ENCODE measurements around the gene PLCB4. TPM values are rescaled to one million over a fixed set of nuclear protein-coding genes. Genes with fewer than 3 reads are reported as not detected.

The PLCB4 gene
- total and polyA plus RNA-seq, 4 experiments from 2014 or later: not detected

DNA sequence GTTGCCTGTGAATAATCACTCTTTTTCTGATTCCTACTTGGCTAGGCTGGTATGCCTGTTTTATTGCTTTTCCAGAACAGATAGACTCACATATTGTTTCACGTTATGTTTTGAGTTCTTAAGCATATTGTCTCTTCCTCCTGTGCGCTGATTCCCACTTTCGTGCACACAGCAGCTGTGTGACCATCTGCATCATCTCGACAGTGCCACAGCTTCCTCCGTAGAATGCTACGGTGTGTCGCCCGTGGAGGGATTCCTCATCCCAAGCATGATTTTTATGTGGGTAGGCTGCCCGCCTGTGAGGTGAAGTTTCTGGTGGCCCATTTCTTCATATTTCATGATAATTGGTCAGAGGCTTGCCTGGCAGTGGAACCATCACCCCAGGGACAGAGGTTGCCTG is 31.8 kb downstream of the PLCB4 start:
- no peak overlapping the region for H3K4me3 Mint-ChIP-seq
- Histone ChIP-seq H3K4me3 (ENCODE audit: low read length in 2 of 2) (no peak overlapping the region), H3K27me3 (ENCODE audit: insufficient read depth, low read length) (no peaks in the 10 kb centered on the region), H3K9me3 (ENCODE audit: control insufficient read depth in 1 of 2, low read length in 2 of 2) (no peaks in the 10 kb centered on the region), H3K27ac (ENCODE audit: low read depth, low read length) (no peak overlapping the region), H3K4me1 (ENCODE audit: insufficient read depth, low read length) (no peaks in the 10 kb centered on the region), H3K36me3 (ENCODE audit: insufficient read depth, low read length) (no peaks in the 10 kb centered on the region)
- ChIA-PET CTCF (ENCODE audit: partially characterized antibody) (interaction anchor here (0.9 kb wide), 1 partner anchor 14 kb away, joined by 3 read pairs; no protein-coding TSS in a partner anchor), POLR2A (ENCODE audit: partially characterized antibody) (no interaction called here)
- DNase-seq: no peak
- no peak overlapping the region for H3K27ac Mint-ChIP-seq
- H3K36me3 Mint-ChIP-seq: no peaks in the 10 kb centered on the region
- no peaks in the 10 kb centered on the region for H3K4me1 Mint-ChIP-seq
- H3K27me3 Mint-ChIP-seq: no peaks in the 10 kb centered on the region
- H3K9me3 Mint-ChIP-seq: peaks cover 0 to 10% (median 1%) of the 10 kb centered on the region in 8 donors
- intact Hi-C loops (cut with micrococcal nuclease): no loop called here

DNA sequence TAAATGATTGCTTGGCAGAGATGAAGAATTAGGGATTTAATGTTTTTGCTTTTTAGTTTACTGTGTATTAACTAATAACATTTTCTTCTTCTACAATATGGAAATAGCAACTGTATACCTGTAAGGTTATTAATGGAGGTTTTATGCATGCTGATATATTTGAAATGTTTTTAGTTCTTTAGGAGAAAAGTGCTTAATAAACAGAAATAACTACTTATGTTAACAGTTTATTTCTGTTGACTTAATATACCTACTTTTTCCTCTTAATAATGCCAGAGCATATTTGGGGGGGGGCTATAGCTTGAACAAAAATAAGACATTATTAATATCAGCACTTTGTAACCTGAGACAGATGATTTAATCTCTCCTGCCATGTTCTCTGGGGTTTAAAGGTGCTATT is 33.6 kb downstream of the PLCB4 start:
- ChIA-PET CTCF (ENCODE audit: partially characterized antibody) (no interaction called here), POLR2A (ENCODE audit: partially characterized antibody) (no interaction called here)
- Histone ChIP-seq H3K4me1 (ENCODE audit: insufficient read depth, low read length) (no peaks in the 10 kb centered on the region), H3K9me3 (ENCODE audit: control insufficient read depth in 1 of 2, low read length in 2 of 2) (no peaks in the 10 kb centered on the region), H3K4me3 (ENCODE audit: low read length in 2 of 2) (no peak overlapping the region), H3K27ac (ENCODE audit: low read depth, low read length) (no peak overlapping the region), H3K36me3 (ENCODE audit: insufficient read depth, low read length) (no peaks in the 10 kb centered on the region), H3K27me3 (ENCODE audit: insufficient read depth, low read length) (no peaks in the 10 kb centered on the region)
- Mint-ChIP-seq H3K9me3 (peaks cover 0 to 7% (median 0%) of the 10 kb centered on the region in 8 donors), H3K4me3 (no peak overlapping the region), H3K4me1 (no peaks in the 10 kb centered on the region), H3K36me3 (no peaks in the 10 kb centered on the region), H3K27me3 (no peaks in the 10 kb centered on the region), H3K27ac (no peak overlapping the region)
- DNase-seq: no peak
- intact Hi-C loops (cut with micrococcal nuclease): no loop called here

DNA sequence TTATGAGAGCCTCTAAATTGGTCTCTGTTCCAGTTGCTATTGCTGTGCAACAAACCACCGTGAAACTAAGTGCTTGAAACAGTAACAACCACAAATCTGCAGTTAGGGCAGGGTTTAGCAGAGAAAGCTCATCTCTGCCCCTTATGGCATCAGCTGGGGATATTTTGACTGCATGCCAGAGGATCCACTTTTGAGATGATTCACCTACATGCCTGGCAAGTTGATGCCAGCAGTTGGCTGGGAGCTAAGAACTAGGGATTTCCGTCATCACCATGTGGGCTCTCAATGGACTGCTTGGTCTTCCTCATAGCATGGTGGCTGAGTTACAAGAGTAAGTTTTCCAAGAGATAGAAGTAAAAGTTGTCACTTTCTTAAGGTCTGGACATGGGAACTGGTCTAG is 35.1 kb downstream of the PLCB4 start:
- peaks cover 0 to 4% (median under 1%) of the 10 kb centered on the region in 8 donors for H3K9me3 Mint-ChIP-seq
- Histone ChIP-seq H3K27me3 (ENCODE audit: insufficient read depth, low read length) (no peaks in the 10 kb centered on the region), H3K4me3 (ENCODE audit: low read length in 2 of 2) (no peak overlapping the region), H3K36me3 (ENCODE audit: insufficient read depth, low read length) (no peaks in the 10 kb centered on the region), H3K9me3 (ENCODE audit: control insufficient read depth in 1 of 2, low read length in 2 of 2) (no peaks in the 10 kb centered on the region), H3K27ac (ENCODE audit: low read depth, low read length) (no peak overlapping the region), H3K4me1 (ENCODE audit: insufficient read depth, low read length) (no peaks in the 10 kb centered on the region)
- no peaks in the 10 kb centered on the region for H3K27me3 Mint-ChIP-seq
- no peak for DNase-seq
- intact Hi-C loops (cut with micrococcal nuclease): no loop called here
- no peaks in the 10 kb centered on the region for H3K36me3 Mint-ChIP-seq
- H3K4me3 Mint-ChIP-seq: no peak overlapping the region
- CTCF ChIA-PET (ENCODE audit: partially characterized antibody): no interaction called here
- POLR2A ChIA-PET (ENCODE audit: partially characterized antibody): no interaction called here
- H3K4me1 Mint-ChIP-seq: no peaks in the 10 kb centered on the region
- H3K27ac Mint-ChIP-seq: no peak overlapping the region

DNA sequence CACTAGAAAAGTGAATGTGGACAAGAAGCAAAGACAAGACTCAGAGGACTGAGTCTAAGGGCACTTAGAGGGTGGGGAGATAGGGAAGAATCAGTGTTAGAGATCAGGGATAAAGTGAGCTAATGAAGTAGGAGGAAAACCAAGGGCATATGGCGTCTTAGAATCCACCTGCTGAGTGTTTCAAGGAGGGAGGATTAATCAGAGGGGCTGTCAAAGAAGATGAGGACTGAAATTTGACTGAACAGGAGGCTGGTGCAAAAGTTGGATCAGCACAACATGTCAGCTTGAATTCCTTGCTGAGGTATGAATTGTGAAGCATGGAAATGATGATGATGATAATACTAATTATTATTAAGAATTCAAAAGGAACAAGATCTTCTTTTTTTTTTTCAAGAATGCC is 39.4 kb downstream of the PLCB4 start:
- intact Hi-C loops (cut with micrococcal nuclease): no loop called here
- Mint-ChIP-seq H3K4me3 (no peak overlapping the region), H3K9me3 (peaks cover 0 to 3% (median 0%) of the 10 kb centered on the region in 8 donors), H3K27me3 (no peaks in the 10 kb centered on the region), H3K27ac (no peak overlapping the region), H3K4me1 (no peaks in the 10 kb centered on the region), H3K36me3 (no peaks in the 10 kb centered on the region)
- H3K4me3 ChIP-seq (ENCODE audit: low read length in 2 of 2): no peak overlapping the region
- H3K36me3 ChIP-seq (ENCODE audit: insufficient read depth, low read length): no peaks in the 10 kb centered on the region
- H3K4me1 ChIP-seq (ENCODE audit: insufficient read depth, low read length): no peaks in the 10 kb centered on the region
- DNase-seq: no peak
- ChIA-PET CTCF (ENCODE audit: partially characterized antibody) (no interaction called here), POLR2A (ENCODE audit: partially characterized antibody) (no interaction called here)
- H3K27me3 ChIP-seq (ENCODE audit: insufficient read depth, low read length): no peaks in the 10 kb centered on the region
- no peak overlapping the region for H3K27ac ChIP-seq (ENCODE audit: low read depth, low read length)
- no peaks in the 10 kb centered on the region for H3K9me3 ChIP-seq (ENCODE audit: control insufficient read depth in 1 of 2, low read length in 2 of 2)

DNA sequence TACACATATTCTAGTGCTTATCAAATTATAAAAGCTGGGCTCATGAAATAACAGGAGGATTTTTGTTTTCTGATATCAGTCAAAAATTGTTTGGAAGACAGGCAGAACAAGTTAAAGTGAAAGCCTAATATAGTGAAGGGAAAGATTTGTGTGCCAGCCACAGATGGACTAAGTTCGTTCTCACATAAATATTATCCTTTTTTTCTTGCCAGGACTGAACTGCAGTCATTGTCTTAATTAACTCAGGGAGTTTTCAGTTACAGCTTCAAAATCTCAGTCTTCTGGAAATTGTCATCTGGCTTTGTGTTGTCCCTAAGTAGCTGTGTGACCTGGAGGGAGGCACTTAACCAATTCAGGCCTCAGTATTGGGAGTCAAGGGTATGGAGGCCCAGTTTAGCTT is 40.7 kb downstream of the PLCB4 start:
- no peaks in the 10 kb centered on the region for H3K36me3 Mint-ChIP-seq
- Histone ChIP-seq H3K4me1 (ENCODE audit: insufficient read depth, low read length) (no peaks in the 10 kb centered on the region), H3K9me3 (ENCODE audit: control insufficient read depth in 1 of 2, low read length in 2 of 2) (no peaks in the 10 kb centered on the region), H3K27me3 (ENCODE audit: insufficient read depth, low read length) (no peaks in the 10 kb centered on the region), H3K4me3 (ENCODE audit: low read length in 2 of 2) (no peak overlapping the region), H3K27ac (ENCODE audit: low read depth, low read length) (no peak overlapping the region), H3K36me3 (ENCODE audit: insufficient read depth, low read length) (no peaks in the 10 kb centered on the region)
- DNase-seq: no peak
- peaks cover 0 to 4% (median under 1%) of the 10 kb centered on the region in 8 donors for H3K9me3 Mint-ChIP-seq
- H3K4me3 Mint-ChIP-seq: no peak overlapping the region
- intact Hi-C loops (cut with micrococcal nuclease): no loop called here
- CTCF ChIA-PET (ENCODE audit: partially characterized antibody): no interaction called here
- H3K4me1 Mint-ChIP-seq: no peaks in the 10 kb centered on the region
- no peak overlapping the region for H3K27ac Mint-ChIP-seq
- POLR2A ChIA-PET (ENCODE audit: partially characterized antibody): no interaction called here
- H3K27me3 Mint-ChIP-seq: no peaks in the 10 kb centered on the region

DNA sequence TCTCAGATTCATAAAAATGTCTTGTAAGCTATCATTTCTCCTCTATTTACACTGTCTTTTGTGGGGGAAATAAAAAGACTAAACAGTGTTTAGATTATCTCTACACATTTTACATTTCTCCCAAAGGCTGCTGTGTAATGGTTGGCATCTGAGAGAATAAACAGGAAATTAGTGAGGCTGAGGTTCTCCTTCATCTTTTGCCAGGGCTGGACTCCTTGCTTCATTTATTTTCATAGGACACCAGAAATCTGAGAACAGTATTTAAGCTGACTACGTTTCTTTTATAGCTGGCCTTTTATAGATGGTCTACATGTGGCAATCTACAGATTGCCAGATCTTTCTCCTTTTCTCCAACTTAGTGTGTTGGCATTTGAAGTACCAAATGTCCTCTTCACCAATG is 41.5 kb downstream of the PLCB4 start:
- Mint-ChIP-seq H3K4me1 (no peaks in the 10 kb centered on the region), H3K36me3 (no peaks in the 10 kb centered on the region), H3K4me3 (no peak overlapping the region), H3K27ac (no peak overlapping the region), H3K27me3 (no peaks in the 10 kb centered on the region), H3K9me3 (peaks cover 0 to 3% (median 0%) of the 10 kb centered on the region in 8 donors)
- DNase-seq: no peak
- ChIA-PET POLR2A (ENCODE audit: partially characterized antibody) (no interaction called here), CTCF (ENCODE audit: partially characterized antibody) (no interaction called here)
- Histone ChIP-seq H3K36me3 (ENCODE audit: insufficient read depth, low read length) (no peaks in the 10 kb centered on the region), H3K4me1 (ENCODE audit: insufficient read depth, low read length) (no peaks in the 10 kb centered on the region), H3K4me3 (ENCODE audit: low read length in 2 of 2) (no peak overlapping the region), H3K9me3 (ENCODE audit: control insufficient read depth in 1 of 2, low read length in 2 of 2) (no peaks in the 10 kb centered on the region), H3K27ac (ENCODE audit: low read depth, low read length) (no peak overlapping the region), H3K27me3 (ENCODE audit: insufficient read depth, low read length) (no peaks in the 10 kb centered on the region)
- intact Hi-C loops (cut with micrococcal nuclease): no loop called here

DNA sequence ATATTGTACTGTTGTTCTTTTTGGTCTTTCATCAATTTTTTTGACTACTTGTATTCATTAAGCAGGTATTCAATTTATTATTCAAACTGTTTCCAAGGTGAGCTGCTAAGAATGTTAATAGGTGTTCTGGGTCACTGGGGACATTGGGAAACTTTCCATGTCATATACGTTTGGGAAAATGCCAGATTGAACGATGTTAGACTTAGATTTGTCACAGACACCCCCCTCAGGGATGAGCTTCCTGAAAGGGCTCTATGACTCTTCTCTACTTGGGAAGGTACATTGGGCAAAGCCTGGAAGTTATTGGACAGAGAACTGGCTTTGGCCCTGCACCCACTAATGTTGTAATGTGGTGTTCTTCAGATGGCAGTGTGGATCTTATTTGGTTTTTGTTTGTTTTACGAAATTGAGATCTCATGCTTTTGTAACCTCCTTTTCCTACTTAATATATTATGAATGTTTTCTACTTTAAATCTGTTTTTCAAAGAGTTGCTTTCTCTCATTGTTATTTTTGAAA is 42.1 kb downstream of the PLCB4 start:
- no peak overlapping the region for H3K27ac Mint-ChIP-seq
- POLR2A ChIA-PET (ENCODE audit: partially characterized antibody): no interaction called here

More for the DNA sequence above, 42.1 kb downstream of the PLCB4 start:
- Mint-ChIP-seq H3K27me3 (no peaks in the 10 kb centered on the region), H3K4me3 (no peak overlapping the region), H3K9me3 (peaks cover 0 to 3% (median 0%) of the 10 kb centered on the region in 8 donors), H3K36me3 (no peaks in the 10 kb centered on the region), H3K4me1 (no peaks in the 10 kb centered on the region)
- Histone ChIP-seq H3K27me3 (ENCODE audit: insufficient read depth, low read length) (no peaks in the 10 kb centered on the region), H3K36me3 (ENCODE audit: insufficient read depth, low read length) (no peaks in the 10 kb centered on the region), H3K4me1 (ENCODE audit: insufficient read depth, low read length) (no peaks in the 10 kb centered on the region), H3K9me3 (ENCODE audit: control insufficient read depth in 1 of 2, low read length in 2 of 2) (no peaks in the 10 kb centered on the region), H3K27ac (ENCODE audit: low read depth, low read length) (no peak overlapping the region), H3K4me3 (ENCODE audit: low read length in 2 of 2) (no peak overlapping the region)
- no peak for DNase-seq
- intact Hi-C loops (cut with micrococcal nuclease): no loop called here
- CTCF ChIA-PET (ENCODE audit: partially characterized antibody): no interaction called here
